HEK293 (cell line): Measurements from ENCODE around the gene MAST2.

Experiments used
- AEBP2 ChIP-seq: fragments of 450-650 bp; formaldehyde crosslinking; IDR thresholded peaks from 2 replicates; pipeline ENCODE4 v1.5.1; 2016; ENCODE audit warnings: missing biosample characterization, missing genetic modification characterization, borderline replicate concordance
- ATF2 ChIP-seq: fragments of 450-650 bp; formaldehyde crosslinking; IDR thresholded peaks from 2 replicates; pipeline ENCODE4 v1.5.1; 2016; ENCODE audit warnings: missing biosample characterization, missing genetic modification characterization, low read depth
- GLIS1 ChIP-seq: fragments of 450-650 bp; formaldehyde crosslinking; IDR thresholded peaks from 2 replicates; pipeline ENCODE4 v1.5.1; 2016; ENCODE audit warnings: missing biosample characterization, missing genetic modification characterization
- GLIS2 ChIP-seq: fragments of 450-650 bp; formaldehyde crosslinking; IDR thresholded peaks from 2 replicates; pipeline ENCODE4 v1.5.1; 2016; ENCODE audit warnings: missing biosample characterization, missing genetic modification characterization
- KLF8 ChIP-seq: fragments of 450-650 bp; formaldehyde crosslinking; IDR thresholded peaks from 2 replicates; pipeline ENCODE4 v1.5.1; 2016; ENCODE audit warnings: missing biosample characterization, missing genetic modification characterization
- KLF9 ChIP-seq: fragments of 450-650 bp; formaldehyde crosslinking; IDR thresholded peaks from 2 replicates; pipeline ENCODE4 v1.5.1; 2016; ENCODE audit warnings: missing biosample characterization, missing genetic modification characterization, low read depth
- RBAK ChIP-seq: fragments of 450-650 bp; formaldehyde crosslinking; IDR thresholded peaks from 2 replicates; pipeline ENCODE4 v1.5.1; 2016; ENCODE audit warnings: missing biosample characterization, missing genetic modification characterization
- SETDB1 ChIP-seq: IDR thresholded peaks from one replicate; pipeline ENCODE4 v1.6.1; 2017; ENCODE audit warnings: mild to moderate bottlenecking, low read length, moderate library complexity, mixed read lengths; ENCODE audit not compliant: insufficient read length
- SP2 ChIP-seq: fragments of 450-650 bp; formaldehyde crosslinking; IDR thresholded peaks from 2 replicates; pipeline ENCODE4 v1.5.1; 2016; ENCODE audit warnings: missing biosample characterization, missing genetic modification characterization
- TCF7L2 ChIP-seq: IDR thresholded peaks from 2 replicates; pipeline ENCODE4 v1.6.1; 2011; ENCODE audit warnings: low read depth, mild to moderate bottlenecking, inconsistent platforms, low read length, moderate library complexity, borderline replicate concordance
- ZBTB21 ChIP-seq: fragments of 450-650 bp; formaldehyde crosslinking; IDR thresholded peaks from 2 replicates; pipeline ENCODE4 v1.5.1; 2017; ENCODE audit warnings: missing biosample characterization, missing genetic modification characterization
- ZEB2 ChIP-seq: fragments of 450-650 bp; formaldehyde crosslinking; IDR thresholded peaks from 2 replicates; pipeline ENCODE4 v1.5.1; 2016; ENCODE audit warnings: missing biosample characterization, missing genetic modification characterization
- ZFP3 ChIP-seq: fragments of 450-650 bp; formaldehyde crosslinking; IDR thresholded peaks from 2 replicates; pipeline ENCODE4 v1.5.1; 2016; ENCODE audit warnings: low read depth, missing biosample characterization, missing genetic modification characterization
- ZFP41 ChIP-seq: fragments of 450-650 bp; formaldehyde crosslinking; IDR thresholded peaks from 2 replicates; pipeline ENCODE4 v1.5.1; 2016; ENCODE audit warnings: missing biosample characterization, missing genetic modification characterization, borderline replicate concordance
- ZNF350 ChIP-seq: fragments of 450-650 bp; formaldehyde crosslinking; IDR thresholded peaks from 2 replicates; pipeline ENCODE4 v1.5.0; 2017; ENCODE audit warnings: missing biosample characterization, mild to moderate bottlenecking, missing genetic modification characterization
- ZNF362 ChIP-seq: fragments of 450-650 bp; formaldehyde crosslinking; IDR thresholded peaks from 2 replicates; pipeline ENCODE4 v1.5.1; 2016; ENCODE audit warnings: missing biosample characterization, missing genetic modification characterization
- ZNF398 ChIP-seq: fragments of 450-650 bp; formaldehyde crosslinking; IDR thresholded peaks from 2 replicates; pipeline ENCODE4 v1.5.1; 2017; ENCODE audit warnings: missing biosample characterization, missing genetic modification characterization
- ZNF404 ChIP-seq: fragments of 450-650 bp; formaldehyde crosslinking; IDR thresholded peaks from 2 replicates; pipeline ENCODE4 v1.5.1; 2017; ENCODE audit warnings: missing biosample characterization, missing genetic modification characterization
- ZNF501 ChIP-seq: fragments of 450-650 bp; formaldehyde crosslinking; IDR thresholded peaks from 2 replicates; pipeline ENCODE4 v1.5.1; 2016; ENCODE audit warnings: missing biosample characterization, missing genetic modification characterization
- ZNF548 ChIP-seq: fragments of 450-650 bp; formaldehyde crosslinking; IDR thresholded peaks from 2 replicates; pipeline ENCODE4 v1.5.1; 2016; ENCODE audit warnings: missing biosample characterization, missing genetic modification characterization
- ZNF560 ChIP-seq: fragments of 450-650 bp; formaldehyde crosslinking; IDR thresholded peaks from 2 replicates; pipeline ENCODE4 v1.5.1; 2017; ENCODE audit warnings: missing biosample characterization, missing genetic modification characterization, borderline replicate concordance
- ZNF747 ChIP-seq: fragments of 450-650 bp; formaldehyde crosslinking; IDR thresholded peaks from 2 replicates; pipeline ENCODE4 v1.5.1; 2016; ENCODE audit warnings: missing biosample characterization, missing genetic modification characterization
- ZNF768 ChIP-seq: fragments of 450-650 bp; formaldehyde crosslinking; IDR thresholded peaks from 2 replicates; pipeline ENCODE4 v1.5.1; 2018; ENCODE audit warnings: missing biosample characterization, mild to moderate bottlenecking, missing genetic modification characterization
- ZNF777 ChIP-seq: fragments of 450-650 bp; formaldehyde crosslinking; IDR thresholded peaks from 2 replicates; pipeline ENCODE4 v1.5.1; 2017; ENCODE audit warnings: missing biosample characterization, missing genetic modification characterization, borderline replicate concordance
- TF ChIP-seq, protein P1 (sequence below): fragments of 450-650 bp; formaldehyde crosslinking; IDR thresholded peaks from 2 replicates; pipeline ENCODE4 v1.5.1; 2016; ENCODE audit warnings: missing biosample characterization, missing genetic modification characterization
- TF ChIP-seq, protein P2 (sequence below): fragments of 450-650 bp; formaldehyde crosslinking; IDR thresholded peaks from 2 replicates; pipeline ENCODE4 v1.5.1; 2016; ENCODE audit warnings: missing biosample characterization, missing genetic modification characterization

Gene MAST2

DNA sequence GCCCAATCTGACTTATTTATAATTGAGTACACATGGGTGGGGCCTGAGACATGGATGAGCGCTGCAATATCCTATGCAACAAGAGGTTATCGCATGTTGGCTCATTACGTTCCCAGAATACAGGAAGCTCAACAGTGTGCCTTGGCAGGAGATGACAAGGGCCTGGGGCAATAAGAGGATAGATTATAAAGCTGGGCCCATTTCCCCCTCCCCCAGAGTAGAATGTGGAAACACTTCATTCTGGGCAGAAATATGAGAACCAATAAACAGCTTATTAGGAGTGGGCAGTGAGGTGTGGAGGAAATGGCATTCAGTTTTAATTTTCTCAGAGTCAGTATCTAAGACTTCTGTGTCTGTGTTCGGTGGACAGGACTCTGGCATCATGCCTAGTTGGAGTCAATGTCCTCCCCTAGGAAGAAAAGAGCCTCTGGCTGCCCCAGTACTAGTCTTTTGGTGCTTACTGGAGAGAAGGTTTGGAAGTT is 236.2 kb downstream of the MAST2 start (continued):
- TF ChIP-seq AEBP2 (no peak), ZNF501 (tag by site-specific recombination) (0 out of 2 replicates have a peak, but pooled peaks have one; percentile 31), ZNF350 (tag by site-specific recombination) (no peak), SP2 (tag by site-specific recombination) (peak; percentile 23; the same call in 1 of the 2 replicates), ZNF560 (tag by site-specific recombination) (no peak), GLIS1 (tag by site-specific recombination) (peak; percentile 51), ZNF777 (no peak), SETDB1 (no peak), RBAK (tag by site-specific recombination) (no peak), ZNF747 (no peak), ZNF362 (tag by site-specific recombination) (no peak), GLIS2 (tag by site-specific recombination) (no peak), ZBTB21 (0 out of 2 replicates have a peak, but pooled peaks have one; percentile 20), ATF2 (tag by site-specific recombination) (no peak), ZNF548 (tag by site-specific recombination) (no peak), KLF9 (tag by site-specific recombination) (no peak), ZNF768 (tag by site-specific recombination) (no peak), ZFP3 (tag by site-specific recombination) (no peak), KLF8 (tag by site-specific recombination) (no peak), TCF7L2 (no peak), ZFP41 (no peak), ZNF398 (peak; percentile 48), ZNF404 (tag by site-specific recombination) (no peak), ZEB2 (tag by site-specific recombination) (0 out of 2 replicates have a peak, but pooled peaks have one; percentile 41)
- TF ChIP-seq, protein P1, sequence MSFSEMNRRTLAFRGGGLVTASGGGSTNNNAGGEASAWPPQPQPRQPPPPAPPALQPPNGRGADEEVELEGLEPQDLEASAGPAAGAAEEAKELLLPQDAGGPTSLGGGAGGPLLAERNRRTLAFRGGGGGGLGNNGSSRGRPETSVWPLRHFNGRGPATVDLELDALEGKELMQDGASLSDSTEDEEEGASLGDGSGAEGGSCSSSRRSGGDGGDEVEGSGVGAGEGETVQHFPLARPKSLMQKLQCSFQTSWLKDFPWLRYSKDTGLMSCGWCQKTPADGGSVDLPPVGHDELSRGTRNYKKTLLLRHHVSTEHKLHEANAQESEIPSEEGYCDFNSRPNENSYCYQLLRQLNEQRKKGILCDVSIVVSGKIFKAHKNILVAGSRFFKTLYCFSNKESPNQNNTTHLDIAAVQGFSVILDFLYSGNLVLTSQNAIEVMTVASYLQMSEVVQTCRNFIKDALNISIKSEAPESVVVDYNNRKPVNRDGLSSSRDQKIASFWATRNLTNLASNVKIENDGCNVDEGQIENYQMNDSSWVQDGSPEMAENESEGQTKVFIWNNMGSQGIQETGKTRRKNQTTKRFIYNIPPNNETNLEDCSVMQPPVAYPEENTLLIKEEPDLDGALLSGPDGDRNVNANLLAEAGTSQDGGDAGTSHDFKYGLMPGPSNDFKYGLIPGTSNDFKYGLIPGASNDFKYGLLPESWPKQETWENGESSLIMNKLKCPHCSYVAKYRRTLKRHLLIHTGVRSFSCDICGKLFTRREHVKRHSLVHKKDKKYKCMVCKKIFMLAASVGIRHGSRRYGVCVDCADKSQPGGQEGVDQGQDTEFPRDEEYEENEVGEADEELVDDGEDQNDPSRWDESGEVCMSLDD (tag by site-specific recombination): no peak
- TF ChIP-seq, protein P2, sequence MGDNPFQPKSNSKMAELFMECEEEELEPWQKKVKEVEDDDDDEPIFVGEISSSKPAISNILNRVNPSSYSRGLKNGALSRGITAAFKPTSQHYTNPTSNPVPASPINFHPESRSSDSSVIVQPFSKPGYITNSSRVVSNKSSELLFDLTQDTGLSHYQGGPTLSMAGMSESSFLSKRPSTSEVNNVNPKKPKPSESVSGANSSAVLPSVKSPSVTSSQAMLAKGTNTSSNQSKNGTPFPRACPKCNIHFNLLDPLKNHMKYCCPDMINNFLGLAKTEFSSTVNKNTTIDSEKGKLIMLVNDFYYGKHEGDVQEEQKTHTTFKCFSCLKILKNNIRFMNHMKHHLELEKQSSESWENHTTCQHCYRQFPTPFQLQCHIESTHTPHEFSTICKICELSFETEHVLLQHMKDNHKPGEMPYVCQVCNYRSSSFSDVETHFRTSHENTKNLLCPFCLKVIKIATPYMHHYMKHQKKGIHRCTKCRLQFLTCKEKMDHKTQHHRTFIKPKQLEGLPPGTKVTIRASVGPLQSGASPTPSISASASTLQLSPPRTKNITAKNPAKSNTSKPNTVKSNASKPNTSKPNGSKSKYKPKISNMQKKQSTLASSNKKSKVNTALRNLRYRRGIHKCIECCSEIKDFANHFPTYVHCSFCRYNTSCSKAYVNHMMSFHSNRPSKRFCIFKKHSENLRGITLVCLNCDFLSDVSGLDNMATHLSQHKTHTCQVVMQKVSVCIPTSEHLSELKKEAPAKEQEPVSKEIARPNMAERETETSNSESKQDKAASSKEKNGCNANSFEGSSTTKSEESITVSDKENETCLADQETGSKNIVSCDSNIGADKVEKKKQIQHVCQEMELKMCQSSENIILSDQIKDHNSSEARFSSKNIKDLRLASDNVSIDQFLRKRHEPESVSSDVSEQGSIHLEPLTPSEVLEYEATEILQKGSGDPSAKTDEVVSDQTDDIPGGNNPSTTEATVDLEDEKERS: no peak
